HepG2 (cell line): ENCODE data around the gene ODAD2. TPM values are rescaled to one million over a fixed set of nuclear protein-coding genes. Genes with fewer than 3 reads are reported as not detected.

Experiments used
- ATAC-seq: fragments of 200-7000 bp; cut with Tn5 transposase; 3 replicates; pipeline ENCODE4 v1.9.1; 2020; ENCODE audit warnings: mild to moderate bottlenecking, moderate library complexity
- BruUV-seq: library from RNA; stranded (reverse); fragments of 400-500 nt; replicated peaks from 2 replicates; lab custom pipeline; 2021; lab: Mats Ljungman, UMichigan
- CTCF ChIA-PET: fragments of 300-600 bp; formaldehyde crosslinking; extraction: SDS; loops from one replicate; lab custom pipeline; 2021; ENCODE audit warnings: low total read pairs, inconsistent platforms, low intra/inter-chr PET ratio; lab: Yijun Ruan, JAX
- POLR2A ChIA-PET: fragments of 350-600 bp; sonication (Branson Sonifier 250); formaldehyde crosslinking; loops from one replicate; lab custom pipeline; 2020; ENCODE audit warnings: antibody characterized with exemption, inconsistent platforms; lab: Yijun Ruan, JAX
- DNase-seq: peaks from one replicate; pipeline ENCODE4 v3.0.0-alpha.2; 2015; ENCODE audit warnings: low spot score
- FAIRE-seq: peaks from 3 replicates; lab custom pipeline; 2011; peaks lifted over from hg19 to GRCh38; lab: Jason Lieb, UNC
- H2AFZ ChIP-seq: one replicate; pipeline ENCODE4 v1.6.1; 2011; ENCODE audit warnings: low read length, inconsistent platforms
- H3K27ac ChIP-seq: fragments of 300-600 bp; 3 replicates; pipeline ENCODE4 v1.8.0; 2011; ENCODE audit warnings: mixed run types, mild to moderate bottlenecking, mixed read lengths, low read length, inconsistent platforms; ENCODE audit not compliant: insufficient read depth; ENCODE audit errors: extremely low read length
- H3K27me3 ChIP-seq, 2 experiments: fragments of 200-600 bp in 1 of 2; 2 replicates in 1 of 2; 3 replicates in 1 of 2; pipeline versions ENCODE4 v1.6.0 to v1.8.0; 2011; ENCODE audit warnings: low read length in 2 of 2, mild to moderate bottlenecking in 2 of 2, moderate library complexity in 2 of 2, inconsistent platforms in 1 of 2; ENCODE audit not compliant: insufficient read depth in 2 of 2, control insufficient read depth in 1 of 2
- H3K36me3 ChIP-seq, 2 experiments: fragments of 200-600 bp in 1 of 2; replicated peaks in 1 of 2; 2 replicates in 1 of 2; 3 replicates in 1 of 2; pipeline versions ENCODE4 v1.5.1 to v1.8.0; 2011; ENCODE audit warnings: low read length in 2 of 2, inconsistent platforms in 1 of 2; ENCODE audit not compliant: insufficient read depth in 2 of 2, control insufficient read depth in 1 of 2
- H3K4me1 ChIP-seq: 2 replicates; pipeline ENCODE4 v1.5.1; 2012; ENCODE audit warnings: low read length, inconsistent platforms; ENCODE audit not compliant: insufficient read depth
- H3K4me2 ChIP-seq: 2 replicates; pipeline ENCODE4 v1.6.0; 2011; ENCODE audit warnings: low read depth, low read length, inconsistent platforms
- H3K4me3 ChIP-seq, 3 experiments: fragments of 200-600 bp in 1 of 3; sonication (generic), shearing (Covaris generic) in 1 of 3; replicated peaks in 1 of 3; 2 replicates each; pipeline ENCODE4 v1.5.1; 2011 to 2016; ENCODE audit warnings: low read length in 3 of 3, inconsistent platforms in 2 of 3, low read depth in 2 of 3, mild to moderate bottlenecking in 2 of 3, control low read depth in 1 of 3, mixed read lengths in 1 of 3; ENCODE audit not compliant: insufficient read depth in 1 of 3
- H3K79me2 ChIP-seq: one replicate; pipeline ENCODE4 v1.6.1; 2011; ENCODE audit warnings: low read length, inconsistent platforms; ENCODE audit not compliant: insufficient read depth
- H3K9ac ChIP-seq: 2 replicates; pipeline ENCODE4 v1.6.0; 2011; ENCODE audit warnings: mild to moderate bottlenecking, low read depth, low read length, inconsistent platforms; ENCODE audit not compliant: insufficient read depth
- H3K9me3 ChIP-seq: 2 replicates; pipeline ENCODE4 v1.5.1; 2012; ENCODE audit warnings: mild to moderate bottlenecking, low read length
- H4K20me1 ChIP-seq: 2 replicates; pipeline ENCODE4 v1.6.0; 2011; ENCODE audit warnings: inconsistent platforms, mild to moderate bottlenecking, low read length, moderate library complexity; ENCODE audit not compliant: insufficient read depth
- ARHGAP35 ChIP-seq: sonication (generic); formaldehyde crosslinking; IDR thresholded peaks from 2 replicates; pipeline ENCODE4 v1.9.0; 2022; ENCODE audit warnings: mild to moderate bottlenecking, inconsistent platforms, moderate library complexity, missing genetic modification reagents, borderline replicate concordance
- GABPA ChIP-seq, 2 experiments: IDR thresholded peaks; 2 replicates each; pipeline ENCODE4 v1.6.1; 2011 to 2016; ENCODE audit warnings: low read depth in 2 of 2, low read length in 1 of 2, missing biosample characterization in 1 of 2, missing genetic modification characterization in 1 of 2
- GTF3A ChIP-seq: sonication (generic); formaldehyde crosslinking; conservative IDR thresholded peaks from 2 replicates; pipeline ENCODE4 v1.4.0; 2020; ENCODE audit warnings: mild to moderate bottlenecking, missing genetic modification reagents
- HCFC1 ChIP-seq: fragments of 150-350 bp; IDR thresholded peaks from 2 replicates; pipeline ENCODE4 v1.6.1; 2014; ENCODE audit warnings: low read depth, low read length
- HNRNPL ChIP-seq: fragments of 200-400 bp; formaldehyde crosslinking; IDR thresholded peaks from 2 replicates; pipeline ENCODE4 v1.6.1; 2017; ENCODE audit warnings: mild to moderate bottlenecking, low read depth, low read length
- KDM2A ChIP-seq: sonication (generic); formaldehyde crosslinking; IDR thresholded peaks from 2 replicates; pipeline ENCODE4 v1.4.0; 2020; ENCODE audit warnings: low read depth, missing genetic modification reagents, borderline replicate concordance
- KDM4B ChIP-seq: sonication (generic); formaldehyde crosslinking; IDR thresholded peaks from 2 replicates; pipeline ENCODE4 v1.4.0; 2020; ENCODE audit warnings: missing genetic modification reagents
- KLF9 ChIP-seq: IDR thresholded peaks from 2 replicates; pipeline ENCODE4 v1.6.1; 2016; ENCODE audit warnings: low read depth
- SMARCC2 ChIP-seq: fragments of 450-650 bp; IDR thresholded peaks from 2 replicates; pipeline ENCODE4 v1.6.1; 2017; ENCODE audit warnings: antibody characterized with exemption, mild to moderate bottlenecking
- SMYD3 ChIP-seq: sonication (generic); formaldehyde crosslinking; IDR thresholded peaks from 2 replicates; pipeline ENCODE4 v1.8.1; 2023; ENCODE audit warnings: mild to moderate bottlenecking, missing genetic modification reagents
- ZBTB20 ChIP-seq: sonication (generic); formaldehyde crosslinking; IDR thresholded peaks from 2 replicates; pipeline ENCODE4 v1.8.1; 2023; ENCODE audit warnings: missing genetic modification reagents, low read depth, mild to moderate bottlenecking, borderline replicate concordance
- ZEB1 ChIP-seq: IDR thresholded peaks from 2 replicates; pipeline ENCODE4 v1.6.1; 2012; ENCODE audit warnings: mild to moderate bottlenecking, low read depth, inconsistent platforms; ENCODE audit not compliant: insufficient replicate concordance
- ZFP36L2 ChIP-seq: sonication (generic); formaldehyde crosslinking; IDR thresholded peaks from 2 replicates; pipeline ENCODE4 v1.4.0; 2020; ENCODE audit warnings: missing genetic modification reagents
- ZNF205 ChIP-seq: IDR thresholded peaks from 2 replicates; pipeline ENCODE4 v1.6.1; 2018; ENCODE audit warnings: missing biosample characterization, missing genetic modification reagents
- ZNF225 ChIP-seq: sonication (generic); formaldehyde crosslinking; IDR thresholded peaks from 2 replicates; pipeline ENCODE4 v1.4.0; 2020; ENCODE audit warnings: mild to moderate bottlenecking, missing genetic modification reagents
- ZNF331 ChIP-seq: sonication (generic); formaldehyde crosslinking; IDR thresholded peaks from 2 replicates; pipeline ENCODE4 v1.4.0; 2020; ENCODE audit warnings: missing genetic modification reagents
- ZNF441 ChIP-seq: sonication (generic); formaldehyde crosslinking; IDR thresholded peaks from 2 replicates; pipeline ENCODE4 v1.7.0; 2021; ENCODE audit warnings: missing genetic modification reagents, borderline replicate concordance
- WGBS: methylation state at CpG from one replicate; pipeline ENCODE4 v1.1.6; 2017; ENCODE audit warnings: low lambda C conversion rate; 5-methylcytosine and 5-hydroxymethylcytosine counted together
- in situ Hi-C: cut with HindIII; loops from 2 replicates; pipeline ENCODE4 v1.10.0; 2017; ENCODE audit warnings: low pct_unique_long_range_greater_than_20kb; ENCODE audit not compliant: extremely low pct_ligation_motif_present
- intact Hi-C: fragments of 100-400 bp; cut with micrococcal nuclease; formaldehyde crosslinking; loops from one replicate; pipeline ENCODE4 v1.10.0; 2022; ENCODE audit not compliant: unreplicated experiment
- polyA plus RNA-seq, 8 experiments: library from polyadenylated mRNA; depleted of rRNA in 3 of 8; stranded (reverse) in 7 of 8; unstranded in 1 of 8; fragments of >200 nt; fragmentation: Illumina TruSeq in 4 of 8; extraction: Trizol in 4 of 8; gene quantifications; 2 replicates each; pipeline versions ENCODE4 v1.2.1 to v1.2.3, GENCODE V29; 2011 to 2016; ENCODE audit warnings: low read depth in 4 of 8, missing spikeins in 1 of 8, mixed read lengths in 1 of 8; ENCODE audit not compliant: insufficient read depth in 1 of 8
- total RNA-seq, 5 experiments: library from RNA; depleted of rRNA; stranded (reverse); fragments of >200 nt; fragmentation: Illumina TruSeq; extraction: Trizol; gene quantifications; 2 replicates each; pipeline ENCODE4 v1.2.3, GENCODE V29; 2016; ENCODE audit warnings: low read depth in 1 of 5
- TF ChIP-seq, protein P1 (sequence below): sonication (generic); formaldehyde crosslinking; IDR thresholded peaks from 2 replicates; pipeline ENCODE4 v1.5.0; 2020; ENCODE audit warnings: mild to moderate bottlenecking, missing genetic modification reagents
- TF ChIP-seq, protein P2 (sequence below): sonication (generic); formaldehyde crosslinking; conservative IDR thresholded peaks from 2 replicates; pipeline ENCODE4 v1.8.1; 2023; ENCODE audit warnings: missing genetic modification reagents

The ODAD2 gene
- total and polyA plus RNA-seq, 2 of the 13 experiments (the other 11 are each of a cell fraction or from before 2014, with no cell fraction given), result not detected

DNA sequence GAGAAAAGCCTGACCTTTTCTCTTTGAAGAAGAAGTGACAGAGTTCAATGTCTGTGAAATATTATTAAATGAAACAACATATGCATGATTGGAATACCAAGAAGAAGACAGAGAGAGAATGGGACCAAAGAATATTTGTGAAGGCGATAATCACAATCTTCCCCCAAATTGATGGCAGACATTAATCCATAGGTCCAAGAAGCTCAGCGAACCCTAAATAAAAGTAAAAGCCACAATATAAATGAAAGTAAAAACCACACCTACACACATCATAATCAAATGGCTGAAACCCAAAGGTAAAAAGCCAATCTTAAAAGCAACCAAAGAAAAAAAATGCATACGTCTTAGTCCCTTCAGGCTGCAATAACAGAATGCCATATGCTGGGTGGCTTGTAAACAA lies 84.0 kb downstream of the ODAD2 start:
- Histone ChIP-seq H3K4me2 (no peak overlapping the region), H2AFZ (no peak overlapping the region), H3K27me3 (no peaks in the 10 kb centered on the region), H3K36me3 (no peaks in the 10 kb centered on the region), H3K9me3 (no peaks in the 10 kb centered on the region), H4K20me1 (no peaks in the 10 kb centered on the region), H3K27ac (no peak overlapping the region), H3K9ac (no peak overlapping the region), H3K4me1 (no peaks in the 10 kb centered on the region), H3K79me2 (no peaks in the 10 kb centered on the region), H3K4me3 (no peak overlapping the region)
- BruUV-seq, result no TSS peak
- no peak for ATAC-seq
- TF ChIP-seq GABPA (IDR thresholded peaks at IDR 0.05; ENCODE audit: low read depth, low read length) (no peak), GABPA (CRISPR knock-in tag; IDR thresholded peaks at IDR 0.05; ENCODE audit: low read depth) (no peak), GTF3A (no peak), KDM4B (CRISPR knock-in tag) (no peak), ZNF225 (CRISPR knock-in tag) (no peak), ZBTB20 (CRISPR knock-in tag) (no peak), ZNF331 (CRISPR knock-in tag) (no peak), HCFC1 (no peak), SMARCC2 (no peak), SMYD3 (no peak)
- no peak for FAIRE-seq
- intact Hi-C loops (no loop called here), in situ Hi-C loops (no loop called here)
- no peak for DNase-seq
- 40% methylated on average over 3 of the region's 3 CpGs for WGBS
- POLR2A ChIA-PET, result no interaction called here
- CTCF ChIA-PET, result no interaction called here

DNA sequence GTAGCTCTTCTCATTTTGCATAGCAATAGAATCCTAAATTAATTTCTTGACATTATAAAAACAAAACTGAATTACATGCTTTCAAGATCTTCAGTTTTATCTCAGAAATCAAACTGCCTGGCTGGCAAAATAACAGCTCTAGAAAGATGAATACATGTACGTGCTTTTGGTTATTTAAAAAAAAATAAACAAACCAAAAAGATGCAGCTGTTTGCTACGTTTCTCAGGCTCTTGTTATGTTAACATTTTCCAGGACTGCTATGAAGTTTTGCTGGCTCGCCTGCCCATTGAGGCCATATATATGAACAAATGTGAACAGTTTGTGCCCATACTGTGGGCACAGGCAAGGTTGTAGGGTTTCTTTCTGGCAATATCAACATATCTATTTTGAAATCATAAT lies 86.6 kb downstream of the ODAD2 start:
- FAIRE-seq, result no peak
- H3K4me1 ChIP-seq, result 0 out of 2 replicates have a peak, but pooled peaks cover 8% of the 10 kb centered on the region
- 2% methylated on average over 3 of the region's 3 CpGs for WGBS
- H3K27ac ChIP-seq, result no peak overlapping the region
- in situ Hi-C loops, result no loop called here
- H3K79me2 ChIP-seq, result no peaks in the 10 kb centered on the region
- no TSS peak for BruUV-seq
- POLR2A ChIA-PET, result no interaction called here
- H3K9ac ChIP-seq, result no peak overlapping the region
- intact Hi-C loops, result no loop called here
- H3K36me3 ChIP-seq, result no peaks in the 10 kb centered on the region
- DNase-seq, result no peak
- no peak overlapping the region for H3K4me2 ChIP-seq
- ATAC-seq, result no peak
- H3K9me3 ChIP-seq, result no peaks in the 10 kb centered on the region
- no peak overlapping the region for H3K4me3 ChIP-seq
- no peak overlapping the region for H2AFZ ChIP-seq
- no peaks in the 10 kb centered on the region for H4K20me1 ChIP-seq
- H3K27me3 ChIP-seq, result no peaks in the 10 kb centered on the region
- CTCF ChIA-PET, result no interaction called here
- TF ChIP-seq ZNF205, result no peak
- TF ChIP-seq KDM2A, result no peak
- TF ChIP-seq, protein P1, sequence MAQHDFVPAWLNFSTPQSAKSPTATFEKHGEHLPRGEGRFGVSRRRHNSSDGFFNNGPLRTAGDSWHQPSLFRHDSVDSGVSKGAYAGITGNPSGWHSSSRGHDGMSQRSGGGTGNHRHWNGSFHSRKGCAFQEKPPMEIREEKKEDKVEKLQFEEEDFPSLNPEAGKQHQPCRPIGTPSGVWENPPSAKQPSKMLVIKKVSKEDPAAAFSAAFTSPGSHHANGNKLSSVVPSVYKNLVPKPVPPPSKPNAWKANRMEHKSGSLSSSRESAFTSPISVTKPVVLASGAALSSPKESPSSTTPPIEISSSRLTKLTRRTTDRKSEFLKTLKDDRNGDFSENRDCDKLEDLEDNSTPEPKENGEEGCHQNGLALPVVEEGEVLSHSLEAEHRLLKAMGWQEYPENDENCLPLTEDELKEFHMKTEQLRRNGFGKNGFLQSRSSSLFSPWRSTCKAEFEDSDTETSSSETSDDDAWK (CRISPR knock-in tag), result no peak
- no peak for TF ChIP-seq HNRNPL
- no peak for TF ChIP-seq ZFP36L2
- no peak for TF ChIP-seq ZEB1
- no peak for TF ChIP-seq ARHGAP35 (CRISPR knock-in tag)
- TF ChIP-seq, protein P2, sequence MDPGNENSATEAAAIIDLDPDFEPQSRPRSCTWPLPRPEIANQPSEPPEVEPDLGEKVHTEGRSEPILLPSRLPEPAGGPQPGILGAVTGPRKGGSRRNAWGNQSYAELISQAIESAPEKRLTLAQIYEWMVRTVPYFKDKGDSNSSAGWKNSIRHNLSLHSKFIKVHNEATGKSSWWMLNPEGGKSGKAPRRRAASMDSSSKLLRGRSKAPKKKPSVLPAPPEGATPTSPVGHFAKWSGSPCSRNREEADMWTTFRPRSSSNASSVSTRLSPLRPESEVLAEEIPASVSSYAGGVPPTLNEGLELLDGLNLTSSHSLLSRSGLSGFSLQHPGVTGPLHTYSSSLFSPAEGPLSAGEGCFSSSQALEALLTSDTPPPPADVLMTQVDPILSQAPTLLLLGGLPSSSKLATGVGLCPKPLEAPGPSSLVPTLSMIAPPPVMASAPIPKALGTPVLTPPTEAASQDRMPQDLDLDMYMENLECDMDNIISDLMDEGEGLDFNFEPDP (CRISPR knock-in tag), result no peak
- TF ChIP-seq ZNF441 (CRISPR knock-in tag), result no peak
- TF ChIP-seq KLF9 (CRISPR knock-in tag), result no peak
